AG04449 (cell line): Measurements from ENCODE around the gene PNPLA5.

ENCODE experiments used
- CTCF ChIA-PET: fragments of 350-600 bp; formaldehyde crosslinking; extraction: SDS; loops from one replicate; lab custom pipeline; 2021; ENCODE audit warnings: antibody characterized with exemption; lab: Yijun Ruan, JAX
- POLR2A ChIA-PET: fragments of 400-600, 350-600 bp; formaldehyde crosslinking; extraction: SDS; loops from one replicate; lab custom pipeline; 2020; ENCODE audit warnings: antibody characterized with exemption, inconsistent platforms; lab: Yijun Ruan, JAX
- DNase-seq: peaks from one replicate; pipeline ENCODE4 v3.0.0-alpha.2; 2010; ENCODE audit warnings: low read depth, low spot score
- H3K4me3 ChIP-seq: 2 replicates; pipeline ENCODE4 v1.5.1; 2011; ENCODE audit warnings: low read depth, mild to moderate bottlenecking, control low read depth, low read length
- CTCF ChIP-seq: IDR thresholded peaks from one replicate; pipeline ENCODE4 v1.5.1; 2011; ENCODE audit warnings: mild to moderate bottlenecking, moderate library complexity, low read length, control low read depth, inconsistent platforms; ENCODE audit not compliant: insufficient read depth; ENCODE audit errors: missing control alignments

PNPLA5 gene

GRCh38 chr22:43897751-43898261 lies 6.0 kb upstream of the PNPLA5 start:
- no peak overlapping the region for H3K4me3 ChIP-seq
- ChIA-PET CTCF (interaction anchor here (4.4 to 7.6 kb wide), 3 partner anchors 11 to 48 kb away, joined by 17 to 48 read pairs (median 18); no protein-coding TSS in a partner anchor), POLR2A (no interaction called here)
- DNase-seq: no peak
- TF ChIP-seq CTCF: no peak

GRCh38 chr22:43895986-43896645 lies 4.3 kb upstream of the PNPLA5 start:
- H3K4me3 ChIP-seq: no peak overlapping the region
- CTCF ChIA-PET: interaction anchor here (1.1 to 4.6 kb wide), 3 partner anchors 9 to 18 kb away, joined by 3 to 33 read pairs (median 18); no protein-coding TSS in a partner anchor
- DNase-seq: no peak
- TF ChIP-seq CTCF: no peak
- POLR2A ChIA-PET: no interaction called here

GRCh38 chr22:43894122-43894521 lies 2.3 kb upstream of the PNPLA5 start:
- no peak for DNase-seq
- ChIA-PET POLR2A (no interaction called here), CTCF (interaction anchor here (1.3 to 4.5 kb wide), 2 partner anchors 10 to 52 kb away, joined by 4 to 33 read pairs; no protein-coding TSS in a partner anchor)
- no peak for TF ChIP-seq CTCF
- H3K4me3 ChIP-seq: no peak overlapping the region

- no peak overlapping the region for H3K4me3 ChIP-seq
- TF ChIP-seq CTCF: no peak
- ChIA-PET CTCF (interaction anchor here (1.3 to 4.5 kb wide), 2 partner anchors 10 to 53 kb away, joined by 4 to 33 read pairs; no protein-coding TSS in a partner anchor), POLR2A (no interaction called here)
- DNase-seq: no peak
These were observed 1.5 kb upstream of the PNPLA5 start for GRCh38 chr22:43893266-43893665.

GRCh38 chr22:43892183-43892894 lies 526 bp upstream of the PNPLA5 start:
- no peak overlapping the region for H3K4me3 ChIP-seq
- ChIA-PET POLR2A (no interaction called here), CTCF (interaction anchor here (4.5 to 9.1 kb wide), 2 partner anchors 9 to 51 kb away, joined by 33 to 58 read pairs; no protein-coding TSS in a partner anchor)
- no peak for DNase-seq
- no peak for TF ChIP-seq CTCF

- POLR2A ChIA-PET: no interaction called here
- CTCF ChIA-PET: interaction anchor here (1.3 to 9.1 kb wide), 2 partner anchors 30 to 53 kb away, joined by 3 to 58 read pairs; no protein-coding TSS in a partner anchor
- TF ChIP-seq CTCF: no peak
- no peak overlapping the region for H3K4me3 ChIP-seq
- DNase-seq: no peak
These were observed 897 bp downstream of the PNPLA5 start for GRCh38 chr22:43890901-43891331.
